Anterior cingulate cortex (tissue), 58 donors: ENCODE data around the gene NADK.

Experiments
- DNase-seq, 58 donors: peaks; one replicate each; lab custom pipeline; 2025; lab: John Stamatoyannopoulos, UW

The NADK gene, protein sequence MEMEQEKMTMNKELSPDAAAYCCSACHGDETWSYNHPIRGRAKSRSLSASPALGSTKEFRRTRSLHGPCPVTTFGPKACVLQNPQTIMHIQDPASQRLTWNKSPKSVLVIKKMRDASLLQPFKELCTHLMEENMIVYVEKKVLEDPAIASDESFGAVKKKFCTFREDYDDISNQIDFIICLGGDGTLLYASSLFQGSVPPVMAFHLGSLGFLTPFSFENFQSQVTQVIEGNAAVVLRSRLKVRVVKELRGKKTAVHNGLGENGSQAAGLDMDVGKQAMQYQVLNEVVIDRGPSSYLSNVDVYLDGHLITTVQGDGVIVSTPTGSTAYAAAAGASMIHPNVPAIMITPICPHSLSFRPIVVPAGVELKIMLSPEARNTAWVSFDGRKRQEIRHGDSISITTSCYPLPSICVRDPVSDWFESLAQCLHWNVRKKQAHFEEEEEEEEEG

DNA sequence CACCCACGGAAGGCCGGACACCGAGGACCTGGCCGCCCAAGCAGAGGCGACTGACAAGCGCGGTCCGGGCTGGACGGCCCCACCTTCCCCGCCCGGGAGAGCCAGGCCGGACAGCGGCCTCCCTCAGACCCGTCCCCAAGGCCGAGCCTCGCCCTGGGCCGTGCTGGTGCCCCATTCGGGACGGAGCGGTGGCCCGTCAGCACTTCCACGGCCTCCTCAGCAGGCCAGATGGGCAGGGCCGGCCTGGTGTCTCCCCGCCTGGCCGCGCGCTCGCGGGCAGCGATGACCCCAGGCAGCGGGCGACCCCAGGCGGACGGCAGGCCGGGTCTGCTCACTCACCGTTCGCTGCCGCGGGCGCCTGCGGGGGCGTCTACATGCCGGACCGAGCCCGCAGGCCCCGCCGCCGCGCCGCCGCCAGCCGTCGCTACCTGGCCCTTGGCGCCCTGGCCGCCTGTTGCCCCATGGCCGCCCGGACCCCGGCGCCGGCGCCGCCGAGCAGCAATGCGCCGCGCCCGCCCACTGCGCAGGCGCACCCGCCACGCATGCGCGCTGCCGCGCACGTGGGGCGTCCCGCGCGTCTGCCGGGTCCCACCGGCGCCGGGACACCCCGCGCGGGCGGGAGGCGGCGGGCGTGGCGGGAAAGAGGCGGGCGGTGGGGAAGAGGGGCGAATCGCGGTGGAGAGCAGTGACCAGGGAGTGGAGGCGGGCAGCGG, at the start of gene NADK:
NADK (minus strand) TSS at position 521 of the 713 bp plus-strand sequence. CDS start 13,064 bp downstream, outside the sequence.
- peak in 43 of 58 donors; percentile 12 to 73 (median 49) for DNase-seq

DNA sequence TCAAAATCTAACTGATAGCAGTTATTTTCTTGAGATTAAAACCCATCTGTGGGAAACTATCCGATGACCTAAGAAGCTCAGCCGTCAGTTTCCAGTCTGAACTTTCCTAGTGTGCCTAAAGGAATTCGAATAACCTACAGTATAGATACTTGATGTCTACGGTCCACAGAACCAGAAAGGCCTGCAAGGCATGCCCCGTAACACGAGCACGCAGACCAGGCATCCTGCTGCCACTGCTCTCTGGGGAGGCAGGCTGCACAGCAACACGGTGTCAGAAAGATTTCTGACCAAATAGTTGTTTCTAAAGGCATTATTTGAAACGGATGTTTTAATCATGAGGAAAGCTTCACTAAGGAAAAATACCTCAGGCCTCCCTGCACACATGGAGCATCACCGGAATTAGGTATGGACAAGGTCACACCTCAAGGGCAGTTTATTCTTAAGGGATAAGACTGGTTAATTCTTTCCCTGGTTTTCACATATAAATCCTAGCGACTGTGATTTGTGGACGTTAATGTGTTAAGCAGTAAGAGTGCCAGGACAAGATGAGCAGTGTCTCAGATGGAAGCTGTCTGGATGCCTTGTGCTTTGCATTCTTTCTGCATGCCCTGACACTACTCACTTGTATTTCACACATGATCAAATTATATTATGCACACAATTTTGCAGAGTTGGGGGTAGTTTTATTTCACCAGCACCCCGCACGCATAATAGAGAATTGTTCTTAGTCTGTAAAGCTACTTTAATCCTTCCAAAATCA, 49.0 kb upstream of the NADK start:
- no peak for DNase-seq

DNA sequence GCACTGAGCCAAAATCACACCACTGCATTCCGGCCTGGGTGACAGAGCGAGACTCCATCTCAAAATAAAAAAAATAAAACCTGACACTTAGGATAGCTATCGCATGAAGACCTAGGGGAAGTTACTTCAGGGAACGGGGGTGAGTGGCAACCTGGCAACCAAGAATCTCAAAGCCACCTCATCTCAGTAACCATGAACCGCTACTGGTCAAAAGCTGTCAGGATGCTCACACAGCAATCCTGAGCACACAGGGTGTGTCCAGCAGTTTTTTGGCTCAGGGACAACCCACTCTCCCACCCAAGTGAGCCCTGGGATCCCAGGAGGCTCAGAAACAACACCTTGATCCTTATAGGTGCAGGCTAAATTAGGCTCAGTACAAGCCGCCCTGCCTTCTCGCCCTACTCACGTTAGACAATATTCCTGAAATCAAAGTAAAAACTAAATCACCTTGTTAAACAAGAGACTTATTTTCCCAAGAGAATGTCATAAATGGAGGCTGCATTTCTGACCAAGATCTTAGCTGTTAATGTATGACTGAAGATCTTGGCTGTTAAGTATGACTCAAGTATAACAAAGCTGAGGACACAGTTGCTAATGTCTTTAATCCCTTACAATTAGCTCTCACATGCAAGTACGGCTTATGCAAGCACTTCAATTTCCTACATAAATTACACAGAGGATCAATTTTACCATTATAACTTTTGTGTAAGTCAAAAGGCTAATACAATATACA, 48.3 kb upstream of the NADK start:
- no peak for DNase-seq

DNA sequence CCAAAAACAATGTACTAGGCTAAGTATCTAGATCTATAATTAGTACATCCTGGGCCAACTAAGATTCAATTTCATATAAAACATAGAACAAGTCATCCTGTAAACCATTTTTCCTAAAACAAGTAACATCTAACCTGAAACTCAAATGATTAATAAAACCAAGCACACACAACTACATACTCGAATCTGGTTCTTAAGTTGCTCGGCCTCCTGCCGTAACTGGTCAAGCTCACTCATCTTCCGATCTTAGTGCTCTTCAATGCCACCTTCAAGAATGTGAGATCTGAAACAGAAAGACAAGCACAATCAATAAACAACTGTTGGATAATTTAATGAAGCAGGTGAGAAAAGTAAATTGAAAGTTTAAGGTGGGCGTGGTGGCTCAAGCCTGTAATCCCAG, 46.9 kb upstream of the NADK start:
- DNase-seq, result no peak

DNA sequence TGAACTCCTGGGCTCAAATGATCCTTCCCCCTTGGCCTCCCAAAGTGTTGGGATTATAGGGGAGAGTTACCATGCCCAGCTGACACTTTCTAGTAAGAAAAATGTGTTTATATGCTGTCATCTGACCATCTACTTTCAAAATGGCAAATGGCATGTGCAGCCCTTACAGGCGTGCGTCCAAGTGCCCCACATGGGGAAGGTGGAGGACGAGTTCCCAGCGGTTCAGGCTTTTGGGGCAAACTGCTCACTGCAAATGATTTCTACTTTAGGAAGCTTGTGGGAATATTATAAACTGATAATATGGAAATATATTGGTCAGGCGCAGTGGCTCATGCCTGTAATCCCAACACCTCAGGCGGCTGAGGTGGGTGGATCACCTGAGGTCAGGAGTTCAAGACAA, 41.5 kb upstream of the NADK start:
- DNase-seq, result no peak

DNA sequence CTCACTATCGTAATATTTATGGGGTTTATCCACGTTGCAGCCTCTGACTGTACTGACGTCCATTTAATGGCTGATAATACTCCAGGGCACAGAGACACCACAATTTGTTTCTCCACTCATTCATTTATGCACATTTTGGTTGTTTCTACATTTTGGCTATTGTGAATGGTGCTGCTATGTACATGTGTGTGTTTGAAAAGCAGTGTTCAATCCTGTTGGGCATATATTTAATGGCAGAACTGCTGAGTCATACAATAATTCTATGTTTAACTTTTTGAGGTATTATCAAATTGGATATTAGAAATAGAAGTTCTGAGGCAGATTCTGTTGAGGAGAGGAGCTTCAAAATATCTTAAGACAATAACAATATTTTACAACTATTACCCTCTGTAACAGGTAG, 39.0 kb upstream of the NADK start:
- no peak for DNase-seq

DNA sequence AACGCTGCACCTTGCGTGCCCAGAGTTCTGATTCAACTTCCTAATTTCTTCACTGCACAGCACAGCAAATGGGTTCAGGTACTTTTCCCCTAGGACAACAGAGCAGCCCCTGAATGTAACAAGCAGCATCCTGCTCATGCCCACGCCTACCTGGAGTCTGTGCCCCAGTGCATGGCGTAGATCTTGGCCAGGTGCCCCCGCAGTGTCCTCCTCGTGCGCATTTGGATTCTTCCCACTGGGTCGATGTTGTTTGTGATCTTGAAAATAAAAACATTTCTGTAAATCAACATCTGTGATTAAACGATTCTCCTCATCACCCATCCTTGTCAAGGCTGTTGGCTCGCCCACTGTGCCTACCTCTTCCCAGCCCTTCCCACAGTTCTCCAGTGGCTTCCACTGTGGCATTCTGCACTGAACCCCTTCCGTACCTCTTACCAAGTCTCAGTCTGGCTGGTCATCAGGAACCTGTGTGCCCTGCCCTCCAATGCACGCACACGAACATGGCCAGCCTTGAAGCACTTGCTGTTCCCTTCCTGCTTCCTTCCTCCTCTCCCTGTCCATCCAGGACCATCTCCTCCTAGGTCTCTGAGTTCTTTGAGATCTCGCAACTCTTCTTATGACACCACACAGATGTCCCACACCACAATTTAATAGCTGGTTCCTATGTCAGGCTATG, 37.5 kb upstream of the NADK start:
- DNase-seq, result no peak

DNA sequence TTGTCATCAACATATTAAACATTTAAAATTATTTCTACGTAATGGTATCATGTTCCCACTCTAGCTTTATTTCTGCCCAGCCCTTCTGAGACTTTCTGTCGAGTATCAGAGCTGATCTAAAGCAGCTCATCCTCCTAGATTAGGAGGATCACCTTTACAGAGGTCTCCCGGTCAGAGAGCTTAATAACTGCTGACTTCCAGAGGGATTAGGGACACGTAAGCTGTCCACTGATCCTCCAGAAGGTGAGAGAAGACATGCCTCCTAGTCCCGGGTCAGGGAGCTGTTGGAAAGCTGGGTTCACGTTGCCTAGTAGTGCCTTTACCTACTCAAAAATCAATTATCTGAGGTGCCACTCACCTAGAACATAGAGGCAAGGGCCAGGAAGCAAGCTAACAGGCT, 31.2 kb upstream of the NADK start:
- no peak for DNase-seq

DNA sequence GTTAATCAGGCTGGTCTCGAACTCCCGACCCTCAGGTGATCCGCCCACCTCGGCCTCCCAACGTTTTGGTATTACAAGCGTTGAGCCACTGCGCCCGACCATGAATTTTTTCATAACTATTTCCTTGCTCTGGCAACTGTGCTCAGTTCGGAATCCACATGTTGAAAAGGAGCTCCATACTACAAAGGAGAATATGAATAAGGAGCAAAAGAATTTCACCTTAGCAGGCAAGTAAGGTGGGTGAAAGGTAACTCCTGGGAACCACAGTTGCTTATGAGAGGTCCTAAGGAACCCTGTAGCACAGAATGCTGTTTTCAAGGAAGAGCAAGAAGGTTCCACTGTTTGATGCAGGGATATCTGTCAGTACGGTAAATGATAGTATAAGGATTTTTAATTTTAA, 29.9 kb upstream of the NADK start:
- DNase-seq, result no peak

DNA sequence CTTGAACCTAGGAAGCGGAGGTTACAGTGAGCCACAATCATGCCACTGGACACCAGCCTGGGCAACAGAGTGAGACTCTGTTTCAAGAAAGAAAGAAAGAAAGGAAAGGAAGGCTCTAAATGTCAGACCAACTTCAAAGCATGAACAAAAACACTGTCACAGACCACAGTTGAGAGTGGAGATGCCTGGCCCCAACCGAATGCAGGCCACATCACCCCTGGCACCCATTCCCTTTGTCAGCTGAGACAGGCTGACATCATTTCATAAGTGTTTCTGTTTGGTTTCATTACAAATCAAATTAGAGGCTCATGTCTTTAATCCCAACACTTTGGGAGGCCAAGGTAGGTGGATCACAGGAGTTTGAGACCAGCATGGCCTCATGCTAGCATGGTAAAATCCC, 28.6 kb upstream of the NADK start:
- DNase-seq, result peak in 5 of 58 donors; percentile 23 to 49 (median 27)

DNA sequence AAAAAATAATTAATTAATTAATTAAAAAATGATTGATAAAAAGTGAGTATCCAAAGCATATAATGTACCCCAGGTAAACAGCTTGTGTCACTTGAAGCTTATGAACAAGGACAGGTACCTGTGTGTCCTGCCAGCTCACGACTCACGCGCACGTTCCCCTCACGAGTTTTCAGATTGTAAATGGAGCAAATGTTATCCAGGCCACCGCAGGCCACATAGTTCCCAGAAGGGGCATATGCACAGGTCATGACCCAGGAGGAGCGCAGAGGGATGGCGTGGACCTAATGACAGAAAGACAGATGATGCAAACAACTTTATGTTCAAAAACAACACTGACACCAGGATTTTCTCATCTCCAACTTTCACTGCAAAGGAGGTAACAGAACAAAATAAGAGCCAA, 26.0 kb upstream of the NADK start:
- DNase-seq, result no peak

DNA sequence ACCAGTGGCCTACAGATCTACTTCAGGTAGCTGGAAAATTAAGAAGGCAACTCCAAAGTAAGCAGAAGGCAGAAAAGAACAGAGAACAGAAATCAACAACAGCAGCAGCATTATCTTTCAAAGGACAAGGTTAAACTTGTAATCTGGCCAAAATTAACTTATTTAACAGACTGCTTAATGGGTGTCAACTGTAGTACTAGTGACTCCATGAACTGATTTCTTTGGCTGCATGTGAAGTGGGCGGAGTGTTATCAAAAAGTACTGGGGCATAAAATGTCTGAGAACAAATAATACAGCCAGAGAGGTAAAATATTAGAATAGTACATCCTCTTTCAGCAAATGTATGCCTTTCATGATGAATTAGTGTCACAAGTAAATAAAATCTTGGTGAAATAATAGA, 24.6 kb upstream of the NADK start:
- DNase-seq, result no peak

DNA sequence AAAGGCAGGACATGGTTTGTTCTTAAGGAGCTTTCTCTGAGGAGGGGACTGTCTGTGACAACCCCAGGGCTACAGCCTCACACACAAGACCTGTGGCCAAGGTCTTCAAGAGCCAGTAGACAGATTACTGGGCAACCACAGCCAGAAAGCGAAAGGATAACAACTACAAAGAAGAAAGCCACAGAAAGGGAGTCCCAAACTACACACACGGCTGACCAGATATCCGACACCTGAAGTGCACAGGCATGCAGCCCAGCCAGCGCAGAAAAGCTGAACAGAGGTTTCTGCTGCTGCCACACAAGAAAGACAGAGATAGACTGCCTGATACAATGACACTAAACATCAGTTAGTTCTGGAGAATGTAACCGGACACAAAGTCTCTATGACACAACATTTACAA, 21.4 kb upstream of the NADK start:
- DNase-seq, result no peak

DNA sequence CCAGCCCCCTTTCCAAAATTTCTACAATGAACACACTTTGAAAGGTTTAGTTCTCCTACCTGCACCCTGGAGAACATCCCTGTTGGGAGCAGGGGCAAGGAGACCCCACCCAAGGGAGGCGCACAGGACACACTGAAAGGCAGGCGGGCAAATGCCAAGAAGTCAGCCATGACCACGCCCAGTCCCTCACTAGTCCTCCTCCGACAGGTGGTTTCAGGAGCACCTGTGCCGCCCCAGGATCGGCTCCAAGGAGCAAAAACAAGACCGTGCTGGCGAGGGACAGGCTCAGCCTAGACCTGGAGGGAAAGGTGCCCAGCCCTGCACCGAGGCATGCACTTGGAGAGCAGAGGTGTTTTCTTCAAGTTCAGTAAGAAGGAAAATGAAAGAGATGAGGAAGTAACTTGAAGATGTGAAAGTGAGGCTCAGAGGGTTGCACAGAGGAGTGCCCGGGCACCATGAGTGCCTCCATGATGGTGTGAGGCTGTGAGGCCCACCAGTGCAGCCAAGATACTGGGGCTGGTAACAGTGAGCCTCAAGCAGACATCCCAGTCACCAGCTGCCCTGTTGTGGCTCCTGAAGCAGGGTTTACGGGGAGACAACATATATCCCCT, 19.6 kb upstream of the NADK start:
- no peak for DNase-seq

DNA sequence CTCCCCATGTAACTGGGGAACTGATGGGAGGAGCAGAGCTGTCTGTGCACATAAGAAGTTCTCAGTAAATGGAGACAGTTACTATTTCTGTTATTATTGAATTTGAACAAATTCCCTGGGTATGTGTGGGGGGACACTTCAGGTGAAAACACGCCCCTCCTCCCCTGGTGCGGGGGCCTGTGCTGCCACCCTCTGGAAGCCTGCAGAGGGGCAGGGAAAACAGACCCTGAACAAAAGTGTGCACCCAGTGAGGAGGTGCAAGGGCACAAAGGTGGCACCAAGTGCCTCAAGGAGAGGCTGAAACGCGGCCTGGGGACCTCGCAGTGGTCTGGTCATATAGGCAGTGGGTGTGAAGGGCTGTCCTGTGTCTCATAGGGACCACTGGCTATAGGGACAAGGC, 18.2 kb upstream of the NADK start:
- DNase-seq, result no peak

DNA sequence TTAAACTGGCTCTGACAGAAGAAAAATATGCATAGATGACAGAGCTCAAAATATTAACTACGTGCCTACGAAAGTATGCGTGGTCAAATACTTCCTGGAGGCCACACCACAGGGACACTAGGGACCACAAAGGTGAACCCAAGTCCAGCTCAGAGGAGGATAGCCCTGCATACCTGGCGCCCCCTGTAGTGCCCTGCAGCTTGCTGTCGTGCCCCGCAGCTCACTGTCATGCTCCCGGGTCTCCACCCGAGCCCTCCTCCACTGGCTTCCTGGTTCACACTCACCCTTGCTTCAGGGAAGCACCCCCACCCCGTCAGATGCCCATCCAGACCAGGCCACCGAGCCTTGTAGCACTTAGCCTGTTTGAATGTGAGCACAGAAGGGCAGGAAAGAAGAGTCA, 16.7 kb upstream of the NADK start:
- DNase-seq, result no peak

DNA sequence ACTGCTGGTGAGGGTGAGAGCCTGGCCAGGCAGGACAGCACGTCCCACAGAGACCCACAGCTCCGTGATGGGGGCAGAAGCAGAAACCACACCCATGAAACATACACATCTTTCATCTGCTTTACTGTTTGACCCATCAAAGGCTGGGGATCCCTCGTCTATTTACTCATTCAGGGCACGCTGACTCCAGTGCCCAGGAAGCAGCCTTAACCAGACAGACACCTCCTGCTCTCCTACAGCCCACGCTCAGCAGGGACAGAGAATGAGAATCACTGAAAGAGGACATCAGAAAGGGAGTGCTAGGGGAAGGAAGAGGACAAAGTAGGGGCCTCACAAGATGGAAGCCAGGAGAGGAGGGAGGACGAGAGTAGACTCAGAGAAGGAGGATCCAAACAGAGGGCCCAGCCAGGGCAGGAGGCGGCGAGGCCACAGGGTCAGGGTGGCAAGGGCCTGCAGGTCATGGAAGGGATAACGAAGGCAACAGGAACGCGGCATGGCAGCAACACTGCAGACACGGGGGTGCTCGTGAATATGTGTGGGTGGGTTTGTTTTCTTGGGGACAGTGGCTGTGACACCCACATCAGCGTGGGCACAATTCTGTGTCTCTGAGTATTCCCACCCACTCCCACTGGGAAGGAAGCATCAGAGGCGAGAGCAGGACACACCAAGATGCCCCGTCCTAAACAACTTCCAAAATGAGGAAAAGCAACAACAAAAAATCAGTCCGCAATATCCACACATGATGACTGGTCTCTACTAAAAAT, 15.4 kb upstream of the NADK start:
- no peak for DNase-seq

DNA sequence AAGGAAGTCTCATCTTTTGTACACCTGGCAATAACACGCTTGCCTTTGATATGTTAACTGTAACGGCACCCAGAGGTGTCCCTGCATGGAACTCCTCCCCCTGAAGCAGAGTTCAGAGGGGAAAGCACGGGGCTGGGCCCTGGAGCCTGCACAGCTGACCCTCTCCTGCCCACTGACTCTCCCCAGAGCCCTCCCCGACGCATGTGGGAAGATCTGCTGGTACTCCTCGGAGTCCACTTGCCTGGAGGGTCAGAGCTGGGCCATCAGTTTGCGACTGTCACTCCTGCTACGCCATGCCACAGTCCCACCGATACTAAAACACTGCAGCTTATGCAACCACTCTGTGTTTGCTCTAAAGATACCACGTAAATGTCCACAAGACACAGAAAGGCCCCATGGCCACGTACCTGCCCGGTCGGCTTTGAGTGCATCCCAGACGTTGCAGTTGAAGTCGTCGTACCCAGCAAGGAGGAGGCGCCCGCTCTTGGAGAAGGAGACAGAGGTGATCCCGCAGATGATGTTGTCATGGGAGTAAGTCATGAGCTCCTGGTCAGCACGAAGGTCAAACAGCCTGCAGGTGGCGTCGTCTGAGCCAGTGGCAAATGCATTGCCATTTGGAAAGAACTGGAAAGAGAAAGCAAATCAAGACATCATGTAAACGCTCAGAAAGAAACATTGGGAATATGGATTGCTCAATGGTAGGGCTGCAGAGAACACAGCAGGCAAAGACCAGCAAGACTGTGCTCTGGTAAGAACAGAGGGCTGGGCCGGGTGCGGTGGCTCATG, 10.6 kb upstream of the NADK start:
- no peak for DNase-seq
